GM12891 (cell line): ENCODE measurements around the gene NHLH1.

ENCODE experiments used
- PAX5 ChIP-seq: IDR thresholded peaks from 2 replicates; pipeline ENCODE4 v1.6.1; 2011; ENCODE audit warnings: low read length, moderate library complexity, mild to moderate bottlenecking; ENCODE audit not compliant: insufficient read depth, severe bottlenecking
- POLR2A ChIP-seq: IDR thresholded peaks from 2 replicates; pipeline ENCODE4 v1.6.1; 2011; ENCODE audit warnings: low read depth, low read length, control low read depth
- POLR2AphosphoS5 ChIP-seq: IDR thresholded peaks from 2 replicates; pipeline ENCODE4 v1.6.1; 2011; ENCODE audit warnings: low read depth, low read length, control low read depth
- SPI1 ChIP-seq: IDR thresholded peaks from 2 replicates; pipeline ENCODE4 v1.6.1; 2011; ENCODE audit warnings: low read depth, low read length, control low read depth
- TAF1 ChIP-seq: IDR thresholded peaks from 2 replicates; pipeline ENCODE4 v1.6.1; 2011; ENCODE audit warnings: low read depth, low read length, control low read depth

DNA sequence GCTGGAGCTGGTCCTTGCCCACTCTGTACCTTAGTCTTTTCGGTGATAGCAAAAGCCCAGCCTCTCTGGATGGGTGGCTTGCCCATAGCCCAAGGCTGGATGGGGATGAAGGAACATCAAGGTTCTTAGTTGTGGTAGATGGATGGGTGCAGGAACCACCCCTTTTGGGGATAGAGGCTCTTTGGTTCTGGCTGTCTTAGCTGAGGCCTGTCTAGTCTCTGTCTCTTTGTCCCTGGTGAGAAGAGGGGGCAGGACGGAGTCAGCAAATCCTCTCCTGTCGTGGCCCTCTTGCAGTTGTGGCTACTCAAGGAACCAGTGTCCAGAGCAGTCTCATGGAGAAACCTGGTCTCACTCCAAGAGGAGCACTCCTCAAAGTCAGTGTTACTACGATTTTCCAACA is 42.0 kb downstream of the NHLH1 start:
- TF ChIP-seq POLR2A (no peak), SPI1 (no peak), PAX5 (no peak), TAF1 (no peak), POLR2AphosphoS5 (no peak)
